Ramos (cell line): ENCODE results near the gene PLEK.

Source experiments
- in situ Hi-C: fragments of 300-500 bp; cut with MboI; formaldehyde crosslinking; loops from one replicate; pipeline ENCODE4 v1.14.3; 2022; ENCODE audit warnings: low sequenced_read_pairs; ENCODE audit not compliant: unreplicated experiment

The PLEK gene

DNA sequence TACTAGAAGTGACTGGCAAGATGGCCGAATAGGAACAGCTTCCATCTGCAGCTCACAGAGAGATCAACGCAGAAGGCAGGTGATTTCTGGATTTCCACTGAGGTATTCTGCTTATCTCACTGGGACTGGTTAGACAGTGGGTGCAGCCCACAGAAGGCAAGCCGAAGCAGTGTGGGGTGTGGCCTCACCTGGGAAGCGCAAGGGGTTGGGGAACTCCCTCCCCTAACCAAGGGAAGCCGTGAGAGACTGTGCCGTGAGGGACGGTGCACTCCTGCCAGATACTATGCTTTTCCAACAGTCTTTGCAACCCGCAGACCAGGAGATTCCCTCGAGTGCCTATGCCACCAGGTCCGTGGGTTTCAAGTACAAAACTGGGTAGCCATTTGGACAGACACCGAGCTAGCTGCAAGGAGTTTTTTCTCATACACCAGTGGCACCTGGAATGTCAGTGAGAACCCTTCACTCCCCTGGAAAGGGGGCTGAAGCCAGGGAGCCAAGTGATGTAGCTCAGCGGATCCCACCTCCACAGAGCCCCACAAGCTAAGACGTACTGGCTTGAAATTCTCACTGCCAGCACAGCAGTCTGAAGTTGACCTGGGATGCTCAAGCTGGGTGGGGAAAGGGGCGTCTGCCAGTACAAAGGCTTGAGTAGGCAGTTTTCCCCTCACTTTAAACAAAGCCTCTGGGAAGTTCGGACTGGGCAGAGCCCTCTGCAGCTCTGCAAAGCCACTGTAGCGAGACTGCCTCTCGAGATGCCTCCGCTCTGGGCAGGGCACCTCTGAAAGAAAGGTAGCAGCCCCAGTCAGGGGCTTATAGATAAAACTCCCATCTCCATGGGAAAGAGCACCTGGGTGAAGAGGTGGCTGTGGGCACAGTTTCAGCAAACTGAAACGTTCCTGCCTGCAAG lies 40.1 kb downstream of the PLEK start:
- in situ Hi-C loops: no loop called here

DNA sequence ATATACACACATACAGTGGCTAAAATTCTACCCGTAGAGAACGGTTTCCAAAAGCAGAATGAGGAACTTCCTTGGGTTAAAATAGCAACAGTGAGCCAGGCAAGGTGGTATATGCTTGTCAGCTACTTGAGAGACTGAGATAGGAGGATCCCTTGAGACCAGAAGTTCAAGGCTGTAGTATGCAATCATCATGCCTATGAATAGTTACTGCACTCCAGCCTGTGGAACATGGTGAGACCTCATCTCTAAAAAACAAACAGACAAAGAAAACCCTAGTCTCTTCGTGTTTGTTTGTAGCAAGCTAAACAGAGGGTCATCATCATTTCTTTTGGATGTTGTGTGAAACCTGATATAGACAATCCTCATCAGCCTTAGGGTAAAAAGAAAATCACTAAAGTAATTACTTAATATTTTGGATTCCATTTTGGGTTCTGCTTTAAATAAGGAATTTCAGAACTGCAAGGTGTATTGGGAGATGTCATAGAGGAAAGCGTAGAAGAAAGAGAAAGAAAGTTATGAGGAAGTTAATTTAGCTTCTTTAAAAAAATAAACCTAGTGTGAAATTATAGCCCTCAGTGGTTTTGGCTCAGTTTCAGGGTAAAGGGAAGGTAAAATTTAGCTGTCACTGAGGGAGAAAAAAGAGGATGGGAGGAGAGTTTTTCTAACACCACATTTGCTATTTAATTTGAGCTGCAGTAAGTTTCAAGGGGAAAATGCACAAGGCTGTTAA lies 46.5 kb downstream of the PLEK start:
- in situ Hi-C loops: no loop called here

DNA sequence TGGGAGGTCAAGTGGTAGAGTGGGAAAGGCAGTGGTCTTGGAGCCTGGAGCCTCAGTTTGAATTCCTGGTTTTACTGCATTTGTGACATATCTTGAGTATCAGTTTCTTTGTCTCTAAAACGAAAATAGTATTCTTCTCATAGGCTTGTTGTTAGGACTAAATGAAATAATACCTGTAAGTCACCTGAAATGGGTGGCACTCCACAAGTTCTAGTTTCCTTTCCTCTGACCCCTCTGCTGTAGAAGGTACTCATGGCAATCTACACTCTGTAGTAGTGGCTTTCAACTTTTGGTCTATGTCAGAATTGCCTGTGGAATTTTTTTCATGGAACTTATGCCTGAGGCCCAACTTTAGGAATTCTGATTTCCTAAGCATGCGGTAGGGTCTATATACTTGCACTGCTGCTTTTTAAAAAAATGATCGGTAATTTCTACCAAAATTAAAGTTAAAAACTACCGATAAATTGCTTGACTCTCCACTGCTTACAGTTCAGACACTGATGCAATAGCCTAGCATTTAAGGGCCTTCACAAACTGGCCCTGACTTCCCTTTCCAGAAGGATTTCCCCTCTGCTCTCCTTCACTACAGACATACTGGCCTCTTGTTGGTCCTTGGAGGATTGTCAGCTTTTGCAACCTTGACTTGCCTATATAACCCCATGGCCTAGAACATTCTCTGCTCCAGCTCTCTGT lies 47.2 kb downstream of the PLEK start:
- in situ Hi-C loops: no loop called here

DNA sequence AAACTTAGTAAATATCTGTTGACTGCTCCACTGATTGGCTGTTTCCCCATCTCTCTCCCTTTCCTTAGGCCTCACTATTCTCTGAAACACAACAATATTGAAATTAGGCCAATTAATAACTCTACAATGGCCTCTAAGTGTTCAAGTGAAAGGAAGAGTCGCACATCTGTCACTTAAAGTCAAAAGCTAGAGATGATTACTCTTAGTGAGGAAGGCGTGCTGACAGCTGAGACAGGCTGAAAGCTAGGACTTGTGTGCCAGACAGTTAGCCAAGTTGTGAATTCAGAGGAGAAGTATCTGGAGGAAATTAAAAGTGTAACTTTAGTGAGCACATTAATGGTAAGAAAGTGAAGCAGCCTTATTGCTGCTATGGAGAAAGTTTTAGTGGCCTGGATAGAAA lies 48.4 kb downstream of the PLEK start:
- in situ Hi-C loops: no loop called here

DNA sequence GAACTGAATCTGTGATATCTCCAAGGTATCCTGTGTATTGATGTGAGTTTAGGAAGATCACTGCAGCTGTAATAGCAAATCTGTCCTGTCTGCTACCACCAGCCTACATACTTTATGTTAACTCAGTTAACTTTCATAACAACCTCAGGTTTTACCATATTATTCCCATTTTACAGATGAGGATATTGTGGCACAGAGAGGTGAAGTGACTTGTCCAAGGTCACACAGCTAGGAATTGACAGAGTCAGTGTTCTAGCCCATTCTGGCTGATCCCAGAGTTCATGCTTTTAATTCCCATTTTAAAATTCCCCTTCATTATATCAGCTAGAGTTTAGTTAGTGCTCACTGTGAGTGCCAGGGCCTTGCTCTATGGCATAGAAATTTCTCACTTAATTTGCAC lies 49.4 kb downstream of the PLEK start:
- in situ Hi-C loops: no loop called here

DNA sequence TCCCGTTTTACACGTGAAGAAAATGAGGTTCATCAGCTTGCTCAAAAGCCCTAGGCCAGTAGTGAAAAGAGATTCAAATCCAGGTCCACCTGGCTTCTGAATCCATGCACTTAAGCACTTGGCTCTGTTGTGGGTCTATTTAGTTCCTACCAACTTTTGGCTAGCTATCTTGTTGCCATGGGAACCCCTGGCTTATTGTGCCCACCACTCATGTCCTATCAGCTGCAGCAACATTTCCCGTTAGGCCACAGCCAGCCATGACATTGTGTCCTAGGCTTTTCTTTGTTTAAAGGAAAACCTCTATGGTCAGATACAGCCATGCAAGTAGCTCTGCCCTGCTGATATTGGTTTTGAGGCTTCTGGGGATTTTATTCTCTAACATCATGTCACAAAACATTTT lies 49.8 kb downstream of the PLEK start:
- in situ Hi-C loops: no loop called here

DNA sequence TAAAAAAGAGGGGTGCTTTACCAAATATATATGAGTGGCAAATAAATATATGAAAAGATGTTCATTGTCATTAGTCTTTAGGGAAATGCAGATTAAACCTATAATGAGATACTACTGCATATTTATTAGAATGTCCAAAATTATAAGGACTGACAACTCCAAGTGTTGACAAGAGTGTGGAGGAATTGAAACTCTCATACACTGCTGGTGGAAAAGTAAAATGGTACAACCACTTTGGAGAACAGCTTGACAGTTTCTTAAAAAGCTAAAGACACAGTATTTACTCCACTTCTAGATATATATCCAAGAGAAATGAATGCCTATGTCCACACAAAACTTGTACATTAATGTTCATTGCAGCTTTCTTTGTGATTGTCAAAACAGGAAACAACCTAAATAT lies 50.4 kb downstream of the PLEK start:
- in situ Hi-C loops: no loop called here

DNA sequence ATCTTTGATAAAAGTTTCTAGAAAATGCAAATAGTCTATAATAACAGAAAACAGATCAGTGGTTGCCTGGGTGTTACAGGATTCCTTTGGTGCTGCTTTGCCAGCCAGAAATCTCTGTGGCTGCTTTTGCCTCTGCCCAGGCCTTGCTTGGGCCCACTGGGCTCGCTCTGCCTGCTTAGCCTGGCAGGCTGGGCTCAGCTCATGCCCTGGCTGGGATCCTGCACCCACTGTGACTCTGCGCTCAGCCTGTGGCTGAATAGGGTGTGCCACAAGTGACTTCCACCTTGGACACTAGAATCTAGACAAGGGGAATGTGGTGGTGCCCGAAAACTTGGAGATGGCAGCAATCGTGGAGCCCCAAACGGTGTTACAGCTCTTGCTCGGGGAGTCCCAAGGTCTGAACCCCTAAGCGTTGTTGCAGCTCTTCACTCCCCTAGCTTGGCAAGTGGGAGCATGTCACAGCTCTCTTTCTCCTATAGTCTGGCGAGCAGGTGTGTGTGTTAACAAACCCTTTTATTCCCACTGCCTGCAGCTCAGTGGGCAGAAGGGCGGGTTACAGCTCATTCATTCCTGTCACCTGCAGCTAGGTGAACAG lies 51.1 kb downstream of the PLEK start:
- in situ Hi-C loops: no loop called here

DNA sequence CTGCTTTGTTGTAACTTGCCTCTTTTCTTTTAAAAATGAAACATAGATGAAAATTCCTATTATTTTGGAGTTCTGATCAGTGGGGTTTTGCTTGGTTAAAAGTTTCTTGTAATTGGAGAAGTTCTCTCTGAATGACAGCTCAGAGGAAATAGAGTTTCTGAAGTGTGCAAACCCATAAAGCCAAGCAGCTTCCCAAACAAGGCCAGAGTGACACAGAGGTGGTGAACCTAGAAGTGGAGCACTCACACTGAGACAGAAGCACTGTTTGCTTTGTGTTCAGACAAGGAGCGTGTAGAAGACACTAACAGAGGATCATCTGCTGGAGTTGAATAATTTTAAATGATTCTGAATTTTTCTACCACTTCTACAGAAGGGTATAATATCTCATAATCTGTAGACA lies 52.8 kb downstream of the PLEK start:
- in situ Hi-C loops: no loop called here

DNA sequence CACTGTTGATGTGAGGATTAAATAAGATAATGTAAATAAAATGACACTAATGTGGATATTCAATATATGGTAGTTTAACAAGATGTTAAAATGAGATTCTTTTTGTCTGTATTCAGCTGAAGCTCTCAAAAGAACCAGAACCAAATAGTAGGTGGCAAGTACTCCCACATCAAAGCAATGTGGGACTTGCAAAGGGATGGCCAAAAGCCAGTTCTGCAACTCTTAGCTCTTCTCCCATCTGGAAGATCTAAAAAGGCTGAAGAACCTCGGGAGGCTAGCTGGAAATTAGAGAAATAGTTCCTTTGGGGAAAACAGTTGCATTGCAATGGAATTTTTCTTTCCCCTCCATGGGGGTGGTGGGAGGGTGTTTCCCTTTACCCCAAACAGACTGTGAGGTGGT lies 53.3 kb downstream of the PLEK start:
- in situ Hi-C loops: no loop called here

DNA sequence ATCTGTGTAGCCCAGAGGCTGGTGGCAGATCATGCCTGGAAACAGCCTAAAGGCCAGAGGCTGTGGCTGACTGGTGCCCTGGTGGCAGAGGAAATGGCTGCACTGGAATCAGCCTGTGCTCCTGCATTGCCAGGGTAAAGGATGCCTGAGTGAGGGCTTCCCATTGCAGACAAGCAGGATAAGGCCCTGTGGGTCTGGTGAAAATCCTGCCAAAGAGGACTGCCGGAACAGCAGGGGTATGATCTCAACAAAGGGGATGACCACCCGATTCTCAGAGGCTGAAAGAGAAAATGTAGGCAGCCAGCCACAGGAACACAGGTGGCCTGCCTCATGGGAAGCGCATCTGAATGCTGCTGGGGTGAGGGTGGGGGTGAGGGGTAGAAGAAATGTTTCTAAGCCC lies 53.8 kb downstream of the PLEK start:
- in situ Hi-C loops: no loop called here

DNA sequence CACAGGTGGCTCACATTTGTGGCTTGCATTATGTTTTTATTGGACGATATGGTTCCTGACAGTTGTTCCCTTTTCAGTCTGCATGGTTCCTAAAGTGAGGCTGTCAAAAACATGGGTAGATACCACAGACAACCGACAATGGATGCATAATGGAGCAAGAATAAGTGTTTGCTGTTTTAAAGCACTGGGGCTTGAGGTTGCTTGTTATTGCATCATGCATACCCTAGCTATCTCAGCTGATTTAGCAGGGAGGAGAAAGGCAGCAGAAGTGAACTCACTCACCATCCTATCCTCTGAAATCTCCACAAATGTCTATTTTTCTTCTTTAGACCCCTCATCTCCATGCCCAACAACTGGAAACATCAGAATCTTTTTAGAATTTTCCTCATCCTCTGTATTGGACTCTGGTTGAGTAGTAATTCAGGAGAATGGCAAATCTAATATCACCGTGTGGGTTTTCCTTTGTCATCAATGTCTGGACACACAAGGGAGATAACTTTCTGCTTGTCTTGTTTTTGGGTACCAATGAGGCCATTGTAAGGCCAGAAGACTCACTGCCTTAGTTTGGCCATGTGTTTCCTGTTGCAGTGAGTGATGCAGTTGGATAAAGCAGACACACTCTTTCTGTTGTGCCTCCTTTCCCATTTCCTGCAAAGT lies 55.3 kb downstream of the PLEK start:
- in situ Hi-C loops: no loop called here

DNA sequence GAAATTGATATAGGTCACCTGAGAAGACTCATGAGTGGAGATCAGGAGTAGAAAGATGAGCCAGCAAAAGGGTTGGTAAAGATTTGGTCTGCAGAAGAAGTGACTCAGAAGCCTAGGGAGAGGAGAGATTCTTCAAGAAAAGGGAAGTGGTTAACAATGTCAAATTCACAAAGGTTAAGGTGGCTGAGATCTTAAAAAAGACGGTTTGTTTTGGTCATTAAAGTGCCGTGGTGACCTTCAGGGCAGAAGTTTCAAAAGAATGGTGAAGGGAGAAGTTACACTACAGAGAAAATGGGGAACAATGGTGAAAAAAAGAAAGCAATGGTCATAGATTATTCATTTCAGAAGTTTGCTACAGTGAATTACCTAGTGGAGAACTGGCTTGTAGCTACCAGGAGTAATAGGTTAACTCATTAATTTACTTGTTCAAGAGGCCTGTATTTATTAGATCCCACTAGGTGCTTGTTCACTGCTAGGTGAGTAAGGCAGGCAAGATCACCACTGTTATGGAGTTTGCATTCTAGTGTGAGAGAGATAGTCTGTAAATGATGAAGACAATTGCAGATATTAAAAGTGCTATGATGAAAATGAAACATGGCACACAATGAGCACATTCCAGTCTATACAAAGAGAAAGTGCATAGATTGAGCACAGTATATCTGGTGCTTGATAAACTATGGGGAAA lies 59.0 kb downstream of the PLEK start:
- in situ Hi-C loops: no loop called here

DNA sequence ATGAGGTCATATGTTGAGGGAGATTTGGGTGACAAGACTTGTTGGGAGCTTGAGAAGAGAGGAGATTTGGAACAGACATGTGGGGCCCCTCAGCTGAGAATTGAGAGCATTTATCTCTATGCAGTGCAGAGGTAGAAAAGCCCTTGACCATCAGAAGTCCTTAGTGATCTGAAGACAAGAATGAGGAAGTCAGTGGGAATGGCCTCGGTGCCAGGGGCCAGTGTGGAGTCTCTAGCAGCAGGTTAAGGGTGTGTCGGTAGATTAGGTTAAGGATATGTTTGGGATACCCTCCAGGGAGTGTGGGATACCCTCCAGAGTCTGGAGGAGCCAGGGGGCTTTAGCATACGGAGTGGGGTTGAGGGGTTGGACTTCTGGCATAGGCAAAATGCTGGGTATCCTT lies 60.4 kb downstream of the PLEK start:
- in situ Hi-C loops: no loop called here

DNA sequence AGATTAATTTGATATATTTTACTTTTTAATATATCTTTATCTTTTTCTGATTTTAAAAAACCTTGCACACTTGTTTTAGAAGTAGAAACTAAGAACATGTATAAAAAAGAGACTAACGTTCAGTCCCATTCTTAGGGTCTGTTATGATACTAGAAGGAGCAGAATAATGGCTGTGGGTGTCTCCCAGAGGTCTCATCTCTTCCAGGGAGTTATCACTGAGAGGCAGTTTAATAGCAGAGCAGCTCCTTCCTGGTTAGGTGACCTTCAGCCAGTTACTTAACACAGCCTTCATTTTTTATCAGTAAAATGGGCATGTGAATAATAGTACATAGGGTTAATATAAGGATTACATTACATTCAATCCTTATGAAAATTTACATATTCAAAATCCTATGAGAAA lies 61.4 kb downstream of the PLEK start:
- in situ Hi-C loops: no loop called here

DNA sequence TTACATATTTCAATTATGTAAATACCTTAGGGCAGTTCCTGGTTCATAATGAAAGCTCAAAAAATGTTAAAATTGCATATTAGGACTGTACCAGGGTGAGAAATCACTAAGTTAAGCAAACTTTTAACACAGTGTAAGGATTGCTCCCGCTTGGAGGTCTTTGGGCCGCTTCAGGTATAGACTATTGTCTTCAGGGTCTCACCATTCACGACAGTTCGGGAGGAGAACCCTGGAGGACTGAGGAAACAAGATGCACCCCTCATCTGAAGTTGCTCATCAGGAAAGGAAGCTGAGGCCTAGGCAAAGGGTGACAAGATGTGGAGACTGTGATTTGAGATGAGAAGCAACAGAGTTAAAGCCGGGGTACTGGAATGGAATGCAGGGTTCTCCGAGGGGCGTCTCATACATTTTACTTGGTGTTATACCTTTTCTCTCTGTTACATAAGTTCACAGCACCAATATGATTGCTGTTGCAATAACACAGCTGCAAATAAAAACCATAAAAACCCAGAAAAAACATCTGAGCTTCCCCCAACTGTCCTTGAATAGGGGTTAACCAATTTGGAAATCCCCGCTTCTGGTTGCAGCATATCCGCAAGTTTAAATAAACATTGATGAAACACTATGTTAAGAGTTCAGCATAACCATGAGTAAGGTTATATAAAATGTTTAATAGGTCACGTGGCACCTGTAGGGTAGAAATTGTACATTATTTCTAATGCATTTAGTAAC lies 61.9 kb downstream of the PLEK start:
- in situ Hi-C loops: no loop called here

DNA sequence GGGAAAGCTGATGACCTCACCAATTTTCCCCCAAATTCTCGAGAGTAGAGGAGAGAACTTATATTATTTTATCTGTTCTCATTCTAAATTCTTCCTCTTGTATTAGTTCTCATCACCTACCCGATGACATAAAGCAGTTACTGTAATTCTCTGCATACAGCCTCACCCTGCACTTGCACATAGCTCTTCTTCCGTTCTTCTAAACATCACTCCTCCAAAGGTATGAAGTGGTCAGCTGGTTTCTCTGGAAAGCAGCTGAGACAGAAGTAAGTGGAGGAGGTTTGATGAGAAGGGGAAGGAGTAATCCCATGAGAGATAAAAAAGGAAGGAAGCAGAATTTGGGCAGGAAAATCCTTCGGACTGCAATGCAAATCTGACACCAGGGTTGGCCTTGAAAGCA lies 63.0 kb downstream of the PLEK start:
- in situ Hi-C loops: no loop called here

DNA sequence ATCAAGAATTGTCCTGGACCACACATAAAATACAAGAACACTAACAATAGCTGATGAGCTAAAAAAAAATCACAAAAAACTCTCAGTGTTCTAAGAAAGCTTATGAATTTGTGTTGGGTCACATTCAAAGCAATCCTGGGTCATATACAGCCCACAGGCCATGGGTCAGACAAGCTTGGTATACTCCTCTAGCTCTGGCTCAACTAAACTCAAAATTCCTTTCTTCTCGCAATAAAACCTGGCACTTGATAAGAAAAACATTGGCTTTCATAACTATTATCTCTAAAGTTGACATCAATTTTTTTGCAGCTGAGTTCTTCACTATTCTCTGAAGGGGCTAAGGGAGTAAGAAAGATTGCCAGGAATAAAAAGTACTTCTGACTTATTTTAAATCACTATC lies 63.7 kb downstream of the PLEK start:
- in situ Hi-C loops: no loop called here

DNA sequence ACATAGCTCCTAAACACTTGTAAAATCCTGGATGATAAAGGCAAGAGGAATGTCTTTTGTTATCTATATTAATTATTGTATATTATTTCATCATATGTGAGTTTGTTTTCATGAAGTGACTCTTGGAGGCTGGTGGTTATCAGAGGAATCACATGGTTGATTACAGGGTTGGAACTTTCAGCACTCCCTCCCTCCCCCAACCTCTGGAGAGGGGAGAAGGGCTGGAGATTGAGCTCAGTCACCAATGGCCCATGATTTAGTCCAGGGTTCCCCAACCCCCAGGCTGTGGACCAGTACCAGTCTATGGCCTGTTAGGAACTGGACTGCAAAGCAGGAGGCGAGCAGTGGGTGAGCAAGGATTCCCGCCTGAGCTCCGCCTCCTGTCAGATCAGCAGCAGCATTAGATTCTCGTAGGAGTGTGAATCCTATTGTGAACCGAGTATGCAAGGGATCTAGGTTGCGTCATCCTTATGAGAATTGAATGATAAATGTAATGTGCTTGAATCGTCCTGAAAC lies 64.3 kb downstream of the PLEK start:
- in situ Hi-C loops: no loop called here
